Measurements from ENCODE around the gene DNAJB9. TPM values are rescaled to one million over a fixed set of nuclear protein-coding genes. Genes with fewer than 3 reads are reported as not detected.

The DNAJB9 gene
- total and polyA plus RNA-seq, 2 experiments from 2014 or later, result 33.8 to 39.3 TPM

GRCh38 chr7:108575156-108575555, 5.5 kb downstream of the DNAJB9 start:
- 96 to 100% methylated on average over 2 of the region's 2 CpGs for WGBS, 2 experiments (ENCODE audit: low coverage in 1 of 2, low lambda C conversion rate in 2 of 2, missing lambda C conversion rate in 2 of 2)
- TF ChIP-seq EZH2 (IDR thresholded peaks at IDR 0.05; ENCODE audit: insufficient read depth, poor library complexity, severe bottlenecking) (no peak), EZH2phosphoT487 (IDR thresholded peaks at IDR 0.05; ENCODE audit: insufficient read depth, low read depth) (no peak)
- no peak for DNase-seq

GRCh38 chr7:108576116-108576515, 6.4 kb downstream of the DNAJB9 start:
- Histone ChIP-seq H3K9me3 (ENCODE audit: low read depth) (no peaks in the 10 kb centered on the region), H3F3A (ENCODE audit: insufficient read depth) (no peaks in the 10 kb centered on the region), H3K4me3 (no peak overlapping the region), H3K4me1 (ENCODE audit: insufficient read depth) (peaks cover 8% of the 10 kb centered on the region), H3K27ac (no peak overlapping the region), H3K4me2 (ENCODE audit: unreplicated experiment) (no peak overlapping the region), H2AFZ (no peak overlapping the region), H3K9ac (no peak overlapping the region), H3K9me2 (ENCODE audit: insufficient read depth) (no peaks in the 10 kb centered on the region), H4K20me1 (ENCODE audit: insufficient read depth) (no peaks in the 10 kb centered on the region), H3K79me2 (ENCODE audit: insufficient read depth) (peaks cover 32% of the 10 kb centered on the region), H3K27me3 (replicated peaks; ENCODE audit: insufficient read depth) (no peaks in the 10 kb centered on the region), H3K36me3 (ENCODE audit: low read depth) (peaks cover 22% of the 10 kb centered on the region)
- 100% methylated on average over 1 of the region's 1 CpG for WGBS, 2 experiments (ENCODE audit: low coverage in 1 of 2, low lambda C conversion rate in 2 of 2, missing lambda C conversion rate in 2 of 2)
- no peak for DNase-seq
- in situ Hi-C loops (cut with MboI), result no loop called here
- TF ChIP-seq EZH2phosphoT487 (IDR thresholded peaks at IDR 0.05; ENCODE audit: insufficient read depth, low read depth) (no peak), EZH2 (IDR thresholded peaks at IDR 0.05; ENCODE audit: insufficient read depth, poor library complexity, severe bottlenecking) (no peak)

More at GRCh38 chr7:108575156-108575555, 5.5 kb downstream of the DNAJB9 start:
- no peaks in the 10 kb centered on the region for H3K9me2 ChIP-seq (ENCODE audit: insufficient read depth)
- H3K27me3 ChIP-seq (replicated peaks; ENCODE audit: insufficient read depth), result no peaks in the 10 kb centered on the region
- H3K79me2 ChIP-seq (ENCODE audit: insufficient read depth), result peaks cover 41% of the 10 kb centered on the region
- H2AFZ ChIP-seq, result no peak overlapping the region
- H3K36me3 ChIP-seq (ENCODE audit: low read depth), result peaks cover 22% of the 10 kb centered on the region
- no peaks in the 10 kb centered on the region for H4K20me1 ChIP-seq (ENCODE audit: insufficient read depth)
- no peak overlapping the region for H3K4me3 ChIP-seq
- no peak overlapping the region for H3K27ac ChIP-seq
- no peaks in the 10 kb centered on the region for H3K9me3 ChIP-seq (ENCODE audit: low read depth)
- H3K9ac ChIP-seq, result no peak overlapping the region
- peaks cover 9% of the 10 kb centered on the region for H3K4me1 ChIP-seq (ENCODE audit: insufficient read depth)
- H3K4me2 ChIP-seq (ENCODE audit: unreplicated experiment), result no peak overlapping the region
- no peaks in the 10 kb centered on the region for H3F3A ChIP-seq (ENCODE audit: insufficient read depth)
- in situ Hi-C loops (cut with MboI), result no loop called here

GRCh38 chr7:108578937-108579336, 9.3 kb downstream of the DNAJB9 start:
- no peak overlapping the region for H3K27ac ChIP-seq
- H3K4me1 ChIP-seq (ENCODE audit: insufficient read depth), result no peaks in the 10 kb centered on the region
- no peaks in the 10 kb centered on the region for H3F3A ChIP-seq (ENCODE audit: insufficient read depth)
- no peaks in the 10 kb centered on the region for H3K9me3 ChIP-seq (ENCODE audit: low read depth)
- 98 to 100% methylated on average over 7 of the region's 7 CpGs for WGBS, 2 experiments (ENCODE audit: low coverage in 1 of 2, low lambda C conversion rate in 2 of 2, missing lambda C conversion rate in 2 of 2)
- in situ Hi-C loops (cut with MboI), result no loop called here
- no peak overlapping the region for H3K9ac ChIP-seq
- H3K36me3 ChIP-seq (ENCODE audit: low read depth), result 0 out of 2 replicates have a peak, but pooled peaks cover 5% of the 10 kb centered on the region
- H3K4me2 ChIP-seq (ENCODE audit: unreplicated experiment), result no peak overlapping the region
- no peak for TF ChIP-seq EZH2 (IDR thresholded peaks at IDR 0.05; ENCODE audit: insufficient read depth, poor library complexity, severe bottlenecking)
- TF ChIP-seq EZH2phosphoT487 (IDR thresholded peaks at IDR 0.05; ENCODE audit: insufficient read depth, low read depth), result no peak
- no peaks in the 10 kb centered on the region for H3K9me2 ChIP-seq (ENCODE audit: insufficient read depth)
- H3K79me2 ChIP-seq (ENCODE audit: insufficient read depth), result peaks cover 4% of the 10 kb centered on the region
- no peak overlapping the region for H3K4me3 ChIP-seq
- no peaks in the 10 kb centered on the region for H3K27me3 ChIP-seq (replicated peaks; ENCODE audit: insufficient read depth)
- no peaks in the 10 kb centered on the region for H4K20me1 ChIP-seq (ENCODE audit: insufficient read depth)
- DNase-seq, result no peak
- H2AFZ ChIP-seq, result no peak overlapping the region

- Histone ChIP-seq H3K9me3 (ENCODE audit: low read depth) (no peaks in the 10 kb centered on the region), H3K4me2 (ENCODE audit: unreplicated experiment) (no peak overlapping the region), H2AFZ (no peak overlapping the region), H3K9ac (no peak overlapping the region), H3K36me3 (ENCODE audit: low read depth) (no peaks in the 10 kb centered on the region), H3F3A (ENCODE audit: insufficient read depth) (no peaks in the 10 kb centered on the region), H4K20me1 (ENCODE audit: insufficient read depth) (no peaks in the 10 kb centered on the region), H3K4me3 (no peak overlapping the region), H3K9me2 (ENCODE audit: insufficient read depth) (no peaks in the 10 kb centered on the region), H3K4me1 (ENCODE audit: insufficient read depth) (no peaks in the 10 kb centered on the region), H3K79me2 (ENCODE audit: insufficient read depth) (no peaks in the 10 kb centered on the region), H3K27ac (no peak overlapping the region), H3K27me3 (replicated peaks; ENCODE audit: insufficient read depth) (0 out of 2 replicates have a peak, but pooled peaks cover 1% of the 10 kb centered on the region)
- in situ Hi-C loops (cut with MboI), result no loop called here
- 61 to 64% methylated on average over 6 of the region's 6 CpGs for WGBS, 2 experiments (ENCODE audit: low coverage in 1 of 2, low lambda C conversion rate in 2 of 2, missing lambda C conversion rate in 2 of 2)
- DNase-seq, result no peak
- no peak for TF ChIP-seq EZH2phosphoT487 (IDR thresholded peaks at IDR 0.05; ENCODE audit: insufficient read depth, low read depth)
Measured at GRCh38 chr7:108580298-108580697, 10.6 kb downstream of the DNAJB9 start.

All from GM23248 (cell line).